ENCODE measurements around the gene MYRIP.

- TF ChIP-seq, protein P1, sequence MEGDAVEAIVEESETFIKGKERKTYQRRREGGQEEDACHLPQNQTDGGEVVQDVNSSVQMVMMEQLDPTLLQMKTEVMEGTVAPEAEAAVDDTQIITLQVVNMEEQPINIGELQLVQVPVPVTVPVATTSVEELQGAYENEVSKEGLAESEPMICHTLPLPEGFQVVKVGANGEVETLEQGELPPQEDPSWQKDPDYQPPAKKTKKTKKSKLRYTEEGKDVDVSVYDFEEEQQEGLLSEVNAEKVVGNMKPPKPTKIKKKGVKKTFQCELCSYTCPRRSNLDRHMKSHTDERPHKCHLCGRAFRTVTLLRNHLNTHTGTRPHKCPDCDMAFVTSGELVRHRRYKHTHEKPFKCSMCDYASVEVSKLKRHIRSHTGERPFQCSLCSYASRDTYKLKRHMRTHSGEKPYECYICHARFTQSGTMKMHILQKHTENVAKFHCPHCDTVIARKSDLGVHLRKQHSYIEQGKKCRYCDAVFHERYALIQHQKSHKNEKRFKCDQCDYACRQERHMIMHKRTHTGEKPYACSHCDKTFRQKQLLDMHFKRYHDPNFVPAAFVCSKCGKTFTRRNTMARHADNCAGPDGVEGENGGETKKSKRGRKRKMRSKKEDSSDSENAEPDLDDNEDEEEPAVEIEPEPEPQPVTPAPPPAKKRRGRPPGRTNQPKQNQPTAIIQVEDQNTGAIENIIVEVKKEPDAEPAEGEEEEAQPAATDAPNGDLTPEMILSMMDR (conservative IDR thresholded peaks at IDR 0.05 in 1 of 2, IDR thresholded peaks at IDR 0.05 in 1 of 2; ENCODE audit: extremely low read depth in 1 of 2, insufficient read depth in 1 of 2, low read depth in 1 of 2, low read length in 2 of 2), result no peak
- no peak for TF ChIP-seq EZH2 (IDR thresholded peaks at IDR 0.05; ENCODE audit: borderline replicate concordance, low read length)
These were observed 404.1 kb downstream of the MYRIP start for GRCh38 chr3:40213556-40213955.
